MCF 10A (cell line): ENCODE data around the gene STAT6. TPM values are rescaled to one million over a fixed set of nuclear protein-coding genes. Genes with fewer than 3 reads are reported as not detected.

Experiments
- Bru-seq: library from RNA; stranded (reverse); fragments of 400-500 nt; gene quantifications from one replicate; lab custom pipeline; 2021; lab: Mats Ljungman, UMichigan
- BruChase-seq, 2 experiments: library from RNA; stranded (reverse); fragments of 400-500 nt; gene quantifications; one replicate each; lab custom pipeline; 2021; lab: Mats Ljungman, UMichigan
- BruUV-seq: library from RNA; stranded (reverse); fragments of 400-500 nt; replicated peaks from 2 replicates; lab custom pipeline; 2021; lab: Mats Ljungman, UMichigan
- CTCF ChIA-PET: fragments of 300-600 bp; sonication (Branson Sonifier 250); formaldehyde crosslinking; extraction: SDS; loops from one replicate; lab custom pipeline; 2021; ENCODE audit warnings: antibody characterized with exemption, inconsistent platforms; lab: Yijun Ruan, JAX
- POLR2A ChIA-PET: fragments of 300-600, 350-650 bp; sonication (Branson Sonifier 250); formaldehyde crosslinking; extraction: SDS; loops from one replicate; lab custom pipeline; 2020; ENCODE audit warnings: antibody characterized with exemption, inconsistent platforms; lab: Yijun Ruan, JAX
- DNase-seq: peaks from one replicate; pipeline ENCODE4 v3.0.0-alpha.2; 2018; ENCODE audit not compliant: unreplicated experiment
- H3K27ac Mint-ChIP-seq: one replicate; pipeline ENCODE4 v1.8.0; 2022; ENCODE audit warnings: mild to moderate bottlenecking, low read depth, mixed read lengths; ENCODE audit not compliant: unreplicated experiment
- H3K27me3 Mint-ChIP-seq: one replicate; pipeline ENCODE4 v1.8.0; 2022; ENCODE audit warnings: mixed read lengths; ENCODE audit not compliant: insufficient read depth, unreplicated experiment
- H3K36me3 Mint-ChIP-seq: one replicate; pipeline ENCODE4 v1.8.0; 2022; ENCODE audit warnings: mild to moderate bottlenecking, moderate library complexity, mixed read lengths; ENCODE audit not compliant: insufficient read depth, unreplicated experiment
- H3K4me1 Mint-ChIP-seq: one replicate; pipeline ENCODE4 v1.8.0; 2022; ENCODE audit warnings: mixed read lengths; ENCODE audit not compliant: insufficient read depth, unreplicated experiment
- H3K4me3 Mint-ChIP-seq: one replicate; pipeline ENCODE4 v1.8.0; 2022; ENCODE audit warnings: mild to moderate bottlenecking, moderate library complexity, mixed read lengths; ENCODE audit not compliant: unreplicated experiment
- H3K9me3 Mint-ChIP-seq: one replicate; pipeline ENCODE4 v1.8.0; 2022; ENCODE audit warnings: mixed read lengths; ENCODE audit not compliant: unreplicated experiment
- CTCF ChIP-seq: fragments of 200-600 bp; IDR thresholded peaks from one replicate; pipeline ENCODE4 v1.8.0; 2022; ENCODE audit warnings: antibody characterized with exemption, mild to moderate bottlenecking; ENCODE audit not compliant: unreplicated experiment
- intact Hi-C: fragments of 100-400 bp; cut with micrococcal nuclease; formaldehyde crosslinking; loops from 2 replicates; pipeline ENCODE4 v1.14.1; 2022
- long read RNA-seq: library from polyadenylated mRNA; stranded (forward); transcript quantifications from one replicate; pipeline ENCODE4 v2.0.0, GENCODE V29; 2022
- total RNA-seq: library from RNA; stranded (reverse); gene quantifications from 2 replicates; pipeline ENCODE4 v1.2.3, GENCODE V29; 2022

The STAT6 gene
- total RNA-seq (99.7 and 122 TPM in 2 replicates), Bru-seq, nascent RNA (percentile 69 among the genes with signal in this experiment), BruChase-seq, experiment 1, labeled RNA remaining after a 6-hour chase (percentile 87 among the genes with signal in this experiment), BruChase-seq, experiment 2, labeled RNA remaining after a 2-hour chase (percentile 74 among the genes with signal in this experiment)
- long read RNA-seq, full-length matches to known transcripts: 35 of 136 reads
- long read RNA-seq, partial matches to known transcripts: 44 of 136 reads
- long read RNA-seq, other reads (novel, unspliced or antisense): 57 of 136 reads

GRCh38 chr12:57111031-57111734, at the start of gene STAT6:
Gene STAT6, minus strand, starts transcription at chr12:57111362. Its CDS starts 3,084 bp downstream, at chr12:57108278.
- CTCF ChIA-PET: interaction anchor here (0.6 to 7.3 kb wide), 27 partner anchors 12 to 482 kb away, joined by 3 to 147 read pairs (median 5); partner anchors contain the start of genes NAB2, NEMP1 and ZBTB39
- no TSS peak for BruUV-seq
- Mint-ChIP-seq H3K36me3 (peaks cover 26% of the 10 kb centered on the region), H3K27ac (peak within 1 kb of the TSS; percentile 89), H3K9me3 (no peaks in the 10 kb centered on the region), H3K4me3 (peak within 1 kb of the TSS; percentile 80), H3K27me3 (no peaks in the 10 kb centered on the region), H3K4me1 (peaks cover 35% of the 10 kb centered on the region)
- POLR2A ChIA-PET: interaction anchor here (0.6 to 10.2 kb wide), 38 partner anchors 8 to 825 kb away, joined by 3 to 610 read pairs (median 6); partner anchors contain the start of genes ATP5F1B, LRP1, NAB2 and NACA
- intact Hi-C loops: loop anchor here (1.0 kb wide), 1 partner anchor 23 kb away; no protein-coding TSS in a partner anchor
- no peak for TF ChIP-seq CTCF
- DNase-seq: peak; percentile 86

GRCh38 chr12:57160741-57161140, 49.6 kb upstream of the STAT6 start:
- no peaks in the 10 kb centered on the region for H3K27me3 Mint-ChIP-seq
- H3K36me3 Mint-ChIP-seq: peaks cover 29% of the 10 kb centered on the region
- no peak for TF ChIP-seq CTCF
- no peak overlapping the region for H3K4me3 Mint-ChIP-seq
- no peak for DNase-seq
- peaks cover 14% of the 10 kb centered on the region for H3K4me1 Mint-ChIP-seq
- H3K9me3 Mint-ChIP-seq: no peaks in the 10 kb centered on the region
- BruUV-seq: no TSS peak
- H3K27ac Mint-ChIP-seq: no peak overlapping the region
- intact Hi-C loops: no loop called here
- ChIA-PET CTCF (interaction anchor here (1.0 to 1.5 kb wide), 5 partner anchors 15 to 49 kb away, joined by 3 to 5 read pairs (median 4); partner anchors contain the start of gene LRP1), POLR2A (interaction anchor here (0.5 kb wide), 1 partner anchor 72 kb away, joined by 3 read pairs; no protein-coding TSS in a partner anchor)

GRCh38 chr12:57160040-57160439, 48.9 kb upstream of the STAT6 start:
- peaks cover 7% of the 10 kb centered on the region for H3K4me1 Mint-ChIP-seq

More at GRCh38 chr12:57160040-57160439, 48.9 kb upstream of the STAT6 start:
- BruUV-seq: no TSS peak
- CTCF ChIA-PET: interaction anchor here (1.0 to 1.4 kb wide), 3 partner anchors 15 to 36 kb away, joined by 3 to 4 read pairs (median 4); no protein-coding TSS in a partner anchor
- peak overlapping the region; percentile 20 for H3K27ac Mint-ChIP-seq
- no peak for DNase-seq
- H3K4me3 Mint-ChIP-seq: no peak overlapping the region
- TF ChIP-seq CTCF: no peak
- intact Hi-C loops: no loop called here
- no peaks in the 10 kb centered on the region for H3K9me3 Mint-ChIP-seq
- H3K27me3 Mint-ChIP-seq: no peaks in the 10 kb centered on the region
- POLR2A ChIA-PET: no interaction called here
- H3K36me3 Mint-ChIP-seq: peaks cover 29% of the 10 kb centered on the region
